SKM-1 (cell line): Measurements from ENCODE around the gene KCTD1.
"Not testable (repeated sequence)": the region's sequence is repeated elsewhere in the genome, so short reads cannot be mapped to it uniquely, and the experiment has no call there.

Source experiments
- DNase-seq: peaks from one replicate; lab custom pipeline; 2025; ENCODE audit not compliant: unreplicated experiment; lab: John Stamatoyannopoulos, UW

The KCTD1 gene

GRCh38 chr18:26459884-26460283 is 88.5 kb downstream of the KCTD1 start:
- DNase-seq = no peak

GRCh38 chr18:26459340-26459739 is 89.0 kb downstream of the KCTD1 start:
- DNase-seq = no peak

GRCh38 chr18:26458526-26459232 is 89.7 kb downstream of the KCTD1 start:
- DNase-seq = peak; percentile 36

GRCh38 chr18:26457611-26458353 is 90.6 kb downstream of the KCTD1 start:
- DNase-seq = no peak

- DNase-seq = no peak
Measured at GRCh38 chr18:26457195-26457594, 91.2 kb downstream of the KCTD1 start.

GRCh38 chr18:26456070-26456491 is 92.3 kb downstream of the KCTD1 start:
- DNase-seq = no peak

- DNase-seq = no peak
Measured at GRCh38 chr18:26455639-26456038, 92.7 kb downstream of the KCTD1 start.

GRCh38 chr18:26454616-26455015 is 93.7 kb downstream of the KCTD1 start:
- DNase-seq = no peak

- DNase-seq = no peak
Measured at GRCh38 chr18:26454192-26454591, 94.2 kb downstream of the KCTD1 start.

GRCh38 chr18:26453386-26453901 is 94.9 kb downstream of the KCTD1 start:
- DNase-seq = no peak

- DNase-seq = no peak
Measured at GRCh38 chr18:26450989-26451682, 97.2 kb downstream of the KCTD1 start.

GRCh38 chr18:26448714-26449159 is 99.6 kb downstream of the KCTD1 start:
- no peak for DNase-seq

GRCh38 chr18:26443853-26444252 is 104.5 kb downstream of the KCTD1 start:
- no peak for DNase-seq

GRCh38 chr18:26442126-26442525 is 106.2 kb downstream of the KCTD1 start:
- DNase-seq = no peak

GRCh38 chr18:26440644-26441043 is 107.7 kb downstream of the KCTD1 start:
- DNase-seq = no peak

- DNase-seq = no peak
Measured at GRCh38 chr18:26439537-26439936, 108.8 kb downstream of the KCTD1 start.

GRCh38 chr18:26438980-26439379 is 109.4 kb downstream of the KCTD1 start:
- DNase-seq = peak; percentile 11

- DNase-seq = not testable (repeated sequence)
Measured at GRCh38 chr18:26437634-26438033, 110.7 kb downstream of the KCTD1 start.

- no peak for DNase-seq
Measured at GRCh38 chr18:26436176-26437051, 111.9 kb downstream of the KCTD1 start.

GRCh38 chr18:26435415-26436095 is 112.8 kb downstream of the KCTD1 start:
- no peak for DNase-seq
